Activated naive CD4-positive, alpha-beta T cell treated with anti-CD3 and anti-CD28 coated beads, Interleukin-2, amount 50 U/mL, for 72 hours (primary cell): ENCODE data around the gene CLEC16A. TPM values are rescaled to one million over a fixed set of nuclear protein-coding genes. Genes with fewer than 3 reads are reported as not detected.
"Not testable (repeated sequence)": the region's sequence is repeated elsewhere in the genome, so short reads cannot be mapped to it uniquely, and the experiment has no call there.

Experiments
- ATAC-seq, 2 donors: fragments of 150-1000 bp; cut with Tn5 transposase; 2 replicates each; pipeline ENCODE4 v1.10.0; 2021; ENCODE audit warnings: mild to moderate bottlenecking in 2 of 2, moderate library complexity in 2 of 2
- DNase-seq, 2 donors: peaks; one replicate each; pipeline ENCODE4 v3.0.0; 2021 to 2022; ENCODE audit warnings: low spot score in 2 of 2
- H3K27ac Mint-ChIP-seq, 2 donors: one replicate each; pipeline ENCODE4 v1.8.0; 2022; ENCODE audit warnings: mild to moderate bottlenecking in 2 of 2, mixed read lengths in 2 of 2
- H3K36me3 Mint-ChIP-seq, 2 donors: one replicate each; pipeline ENCODE4 v1.8.0; 2022; ENCODE audit warnings: mixed read lengths in 2 of 2
- H3K9me3 Mint-ChIP-seq, 2 donors: one replicate each; pipeline ENCODE4 v1.8.0; 2022; ENCODE audit warnings: mixed read lengths in 2 of 2
- total RNA-seq, 2 donors: library from RNA; stranded (reverse); gene quantifications; one replicate each; pipeline ENCODE4 v1.2.3, GENCODE V29; 2022

Gene CLEC16A
- total RNA-seq, 2 donors from 2014 or later = 28.0 to 33.2 TPM

DNA sequence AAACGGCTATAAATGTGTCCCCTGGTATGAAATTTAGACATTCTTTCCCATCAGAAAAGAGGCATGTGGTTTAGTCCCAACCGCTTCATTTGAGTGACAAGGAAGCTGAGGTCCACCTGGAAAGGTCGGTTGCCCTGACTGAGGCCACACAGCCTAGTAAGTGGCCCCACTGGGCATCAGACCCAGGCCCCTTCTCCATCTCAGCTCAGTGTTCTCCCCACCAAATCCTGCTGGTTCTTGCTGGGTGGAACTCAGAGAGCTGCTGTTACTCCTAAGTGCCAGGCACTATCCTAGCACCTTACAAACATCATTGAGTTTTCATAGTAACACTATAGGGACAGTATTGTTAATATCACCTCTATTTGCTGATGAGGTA is 158.1 kb downstream of the CLEC16A start:
- H3K9me3 Mint-ChIP-seq = no peaks in the 10 kb centered on the region
- peak overlapping the region in 1 of 2 donors; percentile 60 for H3K27ac Mint-ChIP-seq
- DNase-seq (no peak), ATAC-seq (no peak)
- peaks cover 7 to 9% of the 10 kb centered on the region in 2 donors for H3K36me3 Mint-ChIP-seq

DNA sequence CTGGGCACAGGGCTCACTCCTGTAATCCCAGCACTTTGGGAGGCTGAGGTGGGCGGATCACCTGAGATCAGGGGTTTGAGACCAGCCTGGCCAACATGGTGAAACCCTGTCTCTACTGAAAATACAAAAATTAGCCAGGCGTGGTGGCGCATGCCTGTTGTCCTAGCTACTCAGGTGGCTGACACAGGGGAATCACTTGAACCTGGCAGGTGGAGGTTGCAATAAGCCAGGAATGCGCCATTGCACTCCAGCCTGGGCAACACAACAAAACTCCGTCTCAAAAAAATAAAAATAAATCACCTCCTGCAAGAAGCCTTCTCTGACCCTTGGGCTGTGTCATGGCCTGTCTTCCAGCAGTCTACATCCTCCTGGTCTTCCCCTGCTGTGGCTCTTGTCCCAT is 158.9 kb downstream of the CLEC16A start:
- H3K27ac Mint-ChIP-seq = peak overlapping the region; percentile 22 to 89
- not testable (repeated sequence) for H3K9me3 Mint-ChIP-seq, H3K36me3 Mint-ChIP-seq, ATAC-seq, DNase-seq

DNA sequence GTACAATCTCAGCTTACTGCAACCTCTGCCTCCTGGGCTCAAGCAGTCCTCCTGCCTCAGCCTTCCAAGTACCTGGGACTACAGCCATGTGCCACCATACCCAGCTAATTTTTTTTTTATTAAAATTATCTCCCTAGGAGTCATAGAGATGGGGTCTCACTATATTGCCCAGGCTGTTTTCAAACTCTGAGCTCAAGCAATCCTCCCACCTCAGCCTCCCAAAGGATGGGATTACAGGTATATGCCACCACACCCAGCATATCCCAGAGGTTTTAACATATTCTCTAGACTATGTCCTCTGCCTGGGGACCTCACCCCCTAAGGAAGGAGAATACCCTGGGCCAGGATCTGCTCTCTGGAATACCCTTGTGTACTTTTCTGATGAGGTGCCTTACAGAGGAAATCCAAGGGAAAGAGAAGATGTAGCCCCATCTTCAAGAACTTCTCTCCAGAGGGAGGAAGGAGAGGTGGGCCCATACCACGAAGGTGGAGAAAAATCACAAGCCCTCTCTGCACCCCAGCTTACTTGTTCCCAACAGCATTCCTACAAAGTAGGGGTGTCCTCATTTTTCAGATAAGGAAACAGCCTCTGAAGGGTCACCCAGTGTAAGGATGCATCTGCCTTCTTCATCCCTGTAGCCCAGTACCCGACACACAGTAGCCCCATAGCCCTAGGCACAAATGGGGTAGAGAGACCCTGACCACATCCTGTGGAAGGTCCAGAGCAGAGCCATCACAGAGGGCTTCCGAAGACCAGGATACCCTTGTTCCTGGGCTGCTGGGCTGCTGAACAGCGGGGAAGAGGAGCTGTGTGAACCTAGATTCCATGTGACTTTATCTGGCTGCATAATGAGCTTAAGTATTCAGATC is 160.0 kb downstream of the CLEC16A start:
- no peak for DNase-seq
- Mint-ChIP-seq H3K27ac (peak overlapping the region; percentile 65 to 86), H3K9me3 (no peaks in the 10 kb centered on the region), H3K36me3 (peaks cover 6 to 9% of the 10 kb centered on the region in 2 donors)
- ATAC-seq = no peak

DNA sequence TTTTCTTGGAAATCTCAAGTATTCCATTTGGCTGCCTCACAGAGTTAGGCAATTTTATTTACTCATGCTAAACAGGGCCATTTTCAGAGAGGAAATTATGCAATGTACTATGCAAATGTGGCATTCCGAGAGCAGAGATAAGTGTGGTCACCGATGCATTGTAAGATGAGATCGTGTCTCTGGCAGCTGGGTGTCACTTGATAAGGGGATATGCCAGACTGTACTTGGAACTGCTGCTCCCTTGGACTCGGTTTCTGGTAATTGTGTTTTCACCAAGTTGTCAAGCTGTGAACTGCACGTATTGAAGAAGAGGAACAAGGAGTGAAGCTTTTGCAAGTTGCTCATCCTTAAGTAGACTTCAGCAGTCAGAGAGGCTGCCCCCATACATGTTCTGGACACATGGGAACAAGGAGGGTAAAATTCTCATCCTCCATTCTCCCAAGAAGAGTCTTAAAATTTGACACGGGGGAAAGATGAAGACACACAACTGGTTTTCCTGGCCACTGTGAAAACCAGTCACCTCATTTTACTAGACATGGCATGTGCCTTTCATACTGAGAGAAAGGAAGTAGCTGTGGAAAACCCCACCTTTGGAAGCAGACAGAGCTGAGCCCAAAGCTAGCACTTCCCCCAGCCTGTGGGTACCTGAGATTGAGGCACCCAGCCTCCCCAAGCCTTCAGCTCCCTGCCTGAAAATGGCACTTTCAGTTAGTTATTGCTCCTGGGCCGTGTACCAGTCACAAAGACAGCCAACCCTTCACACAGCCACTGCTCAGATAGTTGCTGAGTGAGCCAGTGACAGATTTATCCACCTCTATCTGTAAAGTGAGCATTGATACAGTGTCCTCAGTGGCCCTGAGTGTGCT is 160.9 kb downstream of the CLEC16A start:
- Mint-ChIP-seq H3K36me3 (peaks cover 12 to 18% of the 10 kb centered on the region in 2 donors), H3K27ac (peak overlapping the region; percentile 56 to 86), H3K9me3 (no peaks in the 10 kb centered on the region)
- no peak for DNase-seq
- ATAC-seq = peak; percentile 61 to 78

DNA sequence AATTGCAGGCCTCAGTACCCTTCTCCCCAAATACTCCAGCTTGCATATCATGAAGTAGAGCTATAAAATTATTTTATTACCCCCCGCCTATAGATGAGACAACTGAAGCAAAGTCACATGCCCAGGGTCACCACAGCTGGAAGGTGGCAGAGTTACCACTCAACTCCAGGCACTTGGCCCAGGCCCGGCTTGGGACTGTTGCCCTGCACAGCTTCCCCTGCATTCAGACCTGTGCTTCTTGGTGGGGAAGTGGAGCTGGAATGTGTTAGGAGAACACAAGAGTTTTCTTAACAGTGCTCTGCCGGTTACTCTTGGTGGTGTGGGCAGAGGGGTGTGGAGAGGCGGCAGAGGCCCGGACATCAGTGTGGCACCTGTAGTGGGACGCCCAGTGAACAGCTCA is 162.4 kb downstream of the CLEC16A start:
- peaks cover 8 to 32% of the 10 kb centered on the region in 2 donors for H3K36me3 Mint-ChIP-seq
- peaks cover 0 to under 1% of the 10 kb centered on the region in 2 donors for H3K9me3 Mint-ChIP-seq
- ATAC-seq = no peak
- DNase-seq = no peak
- H3K27ac Mint-ChIP-seq = peak overlapping the region in 1 of 2 donors; percentile 86

DNA sequence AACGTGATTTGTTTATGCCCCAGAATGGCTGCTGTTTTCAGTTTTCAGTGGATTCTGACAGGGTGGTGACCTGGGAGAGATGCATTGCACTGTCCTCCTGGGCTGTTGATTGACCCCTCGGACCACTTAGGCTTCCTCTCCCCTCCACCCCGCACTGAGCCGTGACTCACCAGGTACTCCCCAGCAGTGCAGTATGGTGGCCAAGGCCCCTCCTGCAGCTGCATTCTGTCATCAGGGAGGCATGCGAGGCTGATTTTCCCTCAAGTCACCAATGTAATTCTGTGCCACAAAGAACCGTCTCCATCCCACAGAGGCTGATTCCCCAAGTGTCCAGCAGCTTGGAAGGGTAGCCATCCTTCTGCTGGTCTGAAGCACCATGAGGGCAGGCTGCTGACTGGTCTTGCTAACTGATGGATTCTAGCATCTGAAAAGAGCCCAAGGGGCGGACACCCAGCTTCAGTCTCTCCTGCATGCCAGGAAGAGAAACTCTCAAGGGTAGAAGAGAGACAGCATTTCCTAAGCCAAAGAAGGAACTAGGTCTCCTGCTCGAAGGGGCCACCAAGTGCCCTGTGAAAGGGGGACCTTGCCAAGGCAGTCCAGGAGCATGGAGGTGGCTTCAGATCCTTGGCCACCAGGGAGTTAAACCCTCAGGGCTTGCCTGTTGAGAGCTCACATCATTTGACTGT is 163.6 kb downstream of the CLEC16A start:
- peaks cover 8 to 37% of the 10 kb centered on the region in 2 donors for H3K36me3 Mint-ChIP-seq
- peaks cover 3 to 4% of the 10 kb centered on the region in 2 donors for H3K9me3 Mint-ChIP-seq
- no peak for DNase-seq
- ATAC-seq = no peak
- no peak overlapping the region for H3K27ac Mint-ChIP-seq

DNA sequence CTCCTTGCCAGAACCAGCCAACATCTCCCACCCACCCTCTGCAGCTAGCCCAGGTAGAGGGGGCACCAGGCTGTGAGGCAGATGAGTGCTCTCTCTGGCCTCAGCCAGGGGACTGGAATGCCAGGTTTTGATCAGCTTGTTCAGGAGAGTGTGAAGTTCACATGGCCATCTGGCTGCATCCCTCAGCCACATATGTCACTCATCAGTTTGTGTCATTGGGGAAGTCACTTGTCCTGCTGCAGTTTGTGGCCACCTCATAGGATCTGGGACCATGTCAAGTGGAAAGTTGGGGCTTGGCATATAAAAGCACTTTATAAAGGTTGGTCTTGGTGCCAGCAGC is 164.1 kb downstream of the CLEC16A start:
- ATAC-seq = no peak
- Mint-ChIP-seq H3K27ac (no peak overlapping the region), H3K36me3 (peaks cover 8 to 36% of the 10 kb centered on the region in 2 donors), H3K9me3 (peaks cover 3 to 4% of the 10 kb centered on the region in 2 donors)
- DNase-seq = no peak

DNA sequence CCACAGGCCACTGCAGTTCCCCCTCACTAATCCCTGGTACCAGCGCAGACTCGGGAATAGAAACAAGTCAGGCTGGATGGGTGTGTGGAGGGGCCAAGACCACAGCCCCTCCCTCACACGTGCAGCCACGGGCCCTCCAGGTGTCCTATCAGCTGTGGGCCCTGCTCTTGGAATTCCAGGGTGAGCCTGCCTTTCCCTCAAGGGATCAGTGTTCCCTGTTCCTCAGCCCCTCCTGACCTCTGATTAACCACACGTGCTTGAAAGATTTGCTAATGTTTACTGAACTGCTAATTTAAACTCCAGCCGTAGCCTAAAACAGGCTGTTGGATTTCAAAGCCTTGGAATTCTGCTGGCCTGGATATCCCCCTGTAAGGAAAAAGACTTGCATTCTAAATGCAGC is 165.2 kb downstream of the CLEC16A start:
- DNase-seq = no peak
- ATAC-seq = no peak
- H3K9me3 Mint-ChIP-seq = peaks cover 3 to 4% of the 10 kb centered on the region in 2 donors
- no peak overlapping the region for H3K27ac Mint-ChIP-seq
- peaks cover 8 to 30% of the 10 kb centered on the region in 2 donors for H3K36me3 Mint-ChIP-seq

DNA sequence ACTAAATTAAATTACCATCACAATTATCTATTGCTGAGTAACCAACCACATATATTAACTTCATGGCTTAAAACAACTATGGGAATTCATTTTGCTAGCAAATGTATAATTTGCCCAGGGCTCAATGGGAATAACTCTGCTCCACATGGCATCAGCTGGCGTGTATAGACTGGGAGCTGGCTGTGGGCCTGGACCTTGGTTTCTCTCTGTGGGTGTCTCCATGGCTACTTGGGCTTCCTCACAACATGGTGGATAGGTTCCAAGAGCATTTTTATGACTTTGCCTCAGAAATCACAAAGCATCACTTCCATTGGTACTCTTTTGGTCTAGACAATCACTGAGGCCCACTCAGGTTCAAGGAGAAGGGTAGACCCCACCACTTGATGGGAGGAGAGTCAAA is 166.8 kb downstream of the CLEC16A start:
- Mint-ChIP-seq H3K36me3 (peaks cover 8 to 30% of the 10 kb centered on the region in 2 donors), H3K27ac (no peak overlapping the region), H3K9me3 (peaks cover 3 to 4% of the 10 kb centered on the region in 2 donors)
- ATAC-seq (no peak), DNase-seq (no peak)

DNA sequence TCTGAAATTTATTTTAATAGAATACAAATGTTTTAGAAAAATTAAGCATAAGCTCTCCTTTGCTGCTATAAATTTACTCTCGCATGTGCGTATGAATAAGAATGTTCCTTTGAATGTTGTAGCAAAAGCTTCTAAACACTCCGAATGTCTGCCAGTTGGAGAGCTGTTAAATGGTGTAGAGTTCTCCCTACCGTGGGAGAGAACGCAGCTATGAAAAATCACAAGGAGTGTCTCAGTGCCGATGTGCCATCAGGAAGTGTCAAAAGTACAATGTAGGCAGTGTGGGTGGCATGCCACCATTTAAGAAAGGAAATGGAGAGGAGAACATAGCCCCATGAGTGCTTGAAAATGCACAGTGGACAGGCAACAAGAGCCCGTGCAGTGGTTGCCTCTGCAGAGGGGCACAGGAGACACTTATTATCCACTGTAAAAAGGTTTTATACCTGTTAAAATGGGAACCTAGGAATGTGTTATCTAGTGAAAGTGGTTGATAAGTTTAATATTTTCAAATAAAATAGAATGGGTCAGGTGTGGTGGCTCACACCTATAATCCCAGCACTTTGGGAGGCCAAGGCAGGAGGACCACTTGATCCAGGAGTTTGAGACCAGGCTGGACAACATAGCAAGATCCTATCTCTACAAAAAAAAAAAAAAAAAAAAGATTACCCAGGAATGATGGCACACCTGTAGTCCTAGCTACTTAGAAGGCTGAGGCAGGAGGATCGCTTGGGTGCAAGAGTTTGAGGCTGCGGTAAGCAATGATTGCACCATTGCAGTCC is 167.7 kb downstream of the CLEC16A start:
- H3K27ac Mint-ChIP-seq = no peak overlapping the region
- H3K9me3 Mint-ChIP-seq = peaks cover 3 to 4% of the 10 kb centered on the region in 2 donors
- ATAC-seq (no peak), DNase-seq (no peak)
- H3K36me3 Mint-ChIP-seq = peaks cover 8 to 30% of the 10 kb centered on the region in 2 donors

DNA sequence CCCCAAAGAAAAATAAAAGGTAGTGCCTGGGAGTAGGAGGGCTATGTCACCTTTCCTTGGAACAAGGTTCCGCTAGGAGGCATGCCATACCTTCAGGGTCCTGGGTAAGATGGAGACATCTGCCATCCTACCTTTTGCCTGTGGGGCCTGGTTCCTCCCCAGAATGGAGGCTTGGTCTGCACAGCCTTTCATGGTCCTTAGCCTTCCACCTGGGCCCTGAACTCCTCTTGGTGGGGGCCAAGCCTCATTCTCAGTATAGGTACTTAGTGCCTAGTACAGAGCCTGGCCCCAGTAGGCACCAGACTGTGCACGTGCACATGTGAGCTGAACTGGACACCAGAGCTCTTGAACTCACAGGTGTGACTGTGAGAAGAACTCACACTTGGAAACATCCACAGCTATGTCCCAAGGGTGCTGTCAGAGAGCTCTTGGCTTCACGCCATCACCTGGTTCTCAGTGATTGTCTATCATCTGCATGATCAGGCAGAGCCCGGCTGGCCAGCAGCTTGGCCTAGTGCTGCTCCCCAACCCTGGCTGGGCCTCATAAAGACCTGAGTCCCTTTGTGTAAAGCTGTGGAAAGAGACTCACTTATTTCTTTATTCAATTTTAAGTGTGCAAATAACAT is 168.5 kb downstream of the CLEC16A start:
- Mint-ChIP-seq H3K27ac (no peak overlapping the region), H3K36me3 (peaks cover 11 to 34% of the 10 kb centered on the region in 2 donors), H3K9me3 (peaks cover 3 to 4% of the 10 kb centered on the region in 2 donors)
- DNase-seq (no peak), ATAC-seq (no peak)

DNA sequence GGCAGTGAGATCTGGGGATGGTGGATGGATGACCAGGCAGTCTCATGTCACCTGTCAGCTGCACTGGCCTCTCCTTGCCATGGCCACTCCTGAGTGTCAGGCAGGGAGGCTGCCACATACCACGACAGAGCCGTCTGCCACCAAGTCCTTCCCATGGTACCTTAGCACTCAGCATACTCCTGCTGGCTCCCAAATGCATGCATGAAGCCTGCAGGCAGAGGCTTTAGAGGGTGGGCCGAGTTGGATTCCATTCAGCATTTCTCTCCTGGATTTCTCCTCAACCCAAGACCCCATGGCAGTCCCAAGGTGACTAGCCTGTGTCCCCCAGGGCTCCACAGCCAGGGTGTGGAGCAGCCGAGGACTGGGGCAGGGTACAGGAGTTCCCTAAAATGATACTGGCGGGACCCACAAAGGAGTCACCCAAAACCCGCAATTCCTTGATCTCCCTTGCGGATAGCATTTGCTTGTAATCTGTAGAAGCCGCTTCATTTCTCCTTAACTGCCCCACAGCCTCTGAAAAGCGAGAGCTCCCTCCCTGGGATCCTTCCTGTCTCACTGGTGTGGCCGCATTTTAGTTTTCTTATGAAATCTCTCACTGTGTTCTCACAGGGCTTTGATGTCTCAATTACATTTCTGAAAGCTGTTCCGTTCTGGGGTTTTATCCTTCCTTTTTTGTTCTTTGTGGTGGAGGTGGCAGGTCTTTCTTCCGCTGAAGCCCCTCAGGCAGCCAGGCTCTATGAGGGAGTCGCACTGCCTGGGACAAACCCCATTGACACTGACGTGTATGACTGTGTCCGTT is 170.2 kb downstream of the CLEC16A start:
- peak; percentile 28 to 75 for DNase-seq

DNA sequence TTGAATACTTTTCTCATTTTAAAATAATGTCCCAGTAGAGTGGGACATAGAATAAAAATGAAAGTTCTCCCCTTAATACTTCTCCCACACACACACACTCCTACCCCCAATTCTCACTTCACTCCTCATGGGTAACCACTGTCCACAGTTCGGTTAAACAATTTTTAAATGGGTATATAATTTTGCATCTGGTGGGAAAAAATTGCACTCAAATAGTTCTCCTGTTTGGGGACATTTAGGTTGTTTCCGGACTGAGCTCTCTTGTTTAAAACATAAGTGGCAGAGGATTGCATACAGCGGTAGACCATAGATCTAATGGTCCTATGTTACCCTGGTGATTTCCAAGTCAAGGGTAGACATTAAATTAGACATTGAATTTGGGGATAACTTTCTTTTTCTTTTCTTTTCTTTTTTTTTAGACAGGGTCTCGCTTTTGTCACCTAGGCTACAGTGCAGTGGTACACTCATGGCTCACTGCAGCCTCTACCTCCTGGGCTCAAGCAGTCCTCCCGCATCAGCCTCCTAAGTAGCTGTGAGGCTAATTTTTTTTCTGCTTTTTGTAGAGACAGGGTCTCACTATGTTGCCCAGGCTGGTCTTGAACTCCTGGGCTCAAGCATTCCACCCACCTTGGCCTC is 173.3 kb downstream of the CLEC16A start:
- Mint-ChIP-seq H3K9me3 (no peaks in the 10 kb centered on the region), H3K27ac (no peak overlapping the region), H3K36me3 (peaks cover 20 to 26% of the 10 kb centered on the region in 2 donors)
- ATAC-seq (no peak), DNase-seq (no peak)

More for the DNA sequence above, 170.2 kb downstream of the CLEC16A start:
- Mint-ChIP-seq H3K36me3 (peaks cover 16 to 42% of the 10 kb centered on the region in 2 donors), H3K9me3 (peaks cover 3 to 4% of the 10 kb centered on the region in 2 donors), H3K27ac (peak overlapping the region; percentile 2 to 85)
- peak; percentile 88 for ATAC-seq

DNA sequence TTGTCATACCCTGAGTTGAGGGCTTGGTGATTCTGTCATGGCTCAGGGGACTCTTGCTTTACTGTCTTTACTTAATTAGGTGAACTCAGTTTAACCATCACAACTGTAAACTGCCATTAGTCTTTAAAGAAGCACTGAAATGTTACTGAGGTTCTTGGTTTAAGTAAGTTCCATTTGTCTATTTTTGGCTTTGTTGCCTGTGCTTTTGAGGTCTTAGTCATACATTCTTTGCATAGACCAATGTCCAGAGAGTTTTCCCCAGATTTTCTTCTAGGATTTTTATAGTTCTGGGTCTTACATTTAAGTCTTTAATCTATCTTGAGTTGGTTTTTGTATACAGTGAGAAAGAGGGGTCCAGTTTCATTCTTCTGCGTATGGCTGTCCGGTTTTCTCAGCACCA is 174.1 kb downstream of the CLEC16A start:
- Mint-ChIP-seq H3K27ac (no peak overlapping the region), H3K9me3 (no peaks in the 10 kb centered on the region), H3K36me3 (peaks cover 22 to 26% of the 10 kb centered on the region in 2 donors)
- DNase-seq (no peak), ATAC-seq (no peak)
